Neural progenitor cell (in vitro differentiated cells): Measurements from ENCODE around the gene COX6A2.

Experiments used
- CTCF ChIP-seq: fragments of 200-600 bp; sonication (generic); IDR thresholded peaks from 2 replicates; pipeline ENCODE4 v1.5.1; 2017; ENCODE audit warnings: antibody characterized with exemption, mild to moderate bottlenecking
- EZH2 ChIP-seq: fragments of 200-600 bp; sonication (generic); IDR thresholded peaks from 2 replicates; pipeline ENCODE4 v1.6.1; 2017; ENCODE audit warnings: antibody characterized with exemption, mild to moderate bottlenecking, moderate library complexity

DNA sequence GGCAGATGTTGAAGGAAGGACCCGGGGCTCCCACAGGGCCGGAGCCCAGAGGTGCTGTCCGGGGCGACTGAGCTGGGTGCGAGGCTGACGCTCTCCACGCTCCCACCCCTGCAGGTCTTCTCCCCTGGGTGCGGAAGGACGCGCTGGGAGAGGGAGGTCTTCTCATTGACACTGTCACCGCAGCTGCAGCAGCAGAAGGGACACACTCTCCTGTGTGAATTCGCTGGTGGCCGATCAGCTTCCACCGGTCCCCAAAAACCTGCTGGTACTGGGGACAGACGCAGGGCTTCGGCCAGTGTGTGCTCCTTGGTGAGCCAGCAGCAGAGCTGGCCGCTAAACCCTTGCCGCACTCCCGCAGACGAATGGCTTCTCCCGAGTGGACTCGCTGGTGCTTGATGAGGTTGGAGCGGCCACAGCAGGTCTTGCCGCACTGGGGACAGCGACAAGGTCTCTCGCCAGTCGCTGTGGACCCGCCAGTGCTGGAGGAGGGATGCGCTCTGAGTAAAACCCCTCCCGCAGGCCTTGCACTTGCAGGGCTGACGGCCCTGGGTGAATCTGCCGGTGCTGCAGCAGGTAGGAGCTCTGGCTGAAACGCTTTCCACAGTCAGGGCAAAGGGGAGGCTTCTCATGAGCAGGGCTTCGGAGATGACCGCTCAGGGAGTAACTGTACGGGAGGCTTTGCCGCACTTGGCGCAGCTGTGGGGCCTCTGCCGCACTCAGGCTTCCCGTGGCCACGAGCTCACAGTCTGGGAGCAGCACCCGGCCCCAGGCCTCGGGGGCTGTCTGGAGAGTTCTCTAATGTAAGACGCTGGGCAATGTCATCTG is 8.3 kb upstream of the COX6A2 start:
- TF ChIP-seq CTCF (no peak), EZH2 (no peak)
